NCI-H2107 treated with DMSO at 0.1 percent for 48 hours (cell line): ENCODE measurements around the gene VPS37C.
A peak's percentile ranks its signal among the peaks of the same experiment; 100 is the strongest.

ENCODE experiments used
- DNase-seq: peaks from one replicate; lab custom pipeline; 2025; ENCODE audit not compliant: unreplicated experiment; lab: John Stamatoyannopoulos, UW

VPS37C gene

GRCh38 chr11:61155741-61156140, 5.5 kb downstream of the VPS37C start:
- DNase-seq = no peak

GRCh38 chr11:61155312-61155711, 5.9 kb downstream of the VPS37C start:
- no peak for DNase-seq

GRCh38 chr11:61154528-61154927, 6.7 kb downstream of the VPS37C start:
- no peak for DNase-seq

- DNase-seq = no peak
Measured at GRCh38 chr11:61153593-61154095, 7.6 kb downstream of the VPS37C start.

GRCh38 chr11:61152816-61153592, 8.2 kb downstream of the VPS37C start:
- DNase-seq = no peak

GRCh38 chr11:61151545-61152252, 9.5 kb downstream of the VPS37C start:
- no peak for DNase-seq

GRCh38 chr11:61150706-61151544, 10.3 kb downstream of the VPS37C start:
- no peak for DNase-seq

GRCh38 chr11:61149624-61150615, 11.3 kb downstream of the VPS37C start:
- DNase-seq = no peak

- DNase-seq = peak; percentile 67
Measured at GRCh38 chr11:61147791-61148620, 13.2 kb downstream of the VPS37C start.

- DNase-seq = no peak
Measured at GRCh38 chr11:61147271-61147670, 14.0 kb downstream of the VPS37C start.

GRCh38 chr11:61146416-61146815, 14.8 kb downstream of the VPS37C start:
- DNase-seq = no peak

- no peak for DNase-seq
Measured at GRCh38 chr11:61145228-61146005, 15.8 kb downstream of the VPS37C start.

GRCh38 chr11:61144511-61145179, 16.6 kb downstream of the VPS37C start:
- DNase-seq = no peak

- DNase-seq = no peak
Measured at GRCh38 chr11:61142424-61142823, 18.8 kb downstream of the VPS37C start.

- DNase-seq = peak; percentile 77
Measured at GRCh38 chr11:61141601-61142028, 19.6 kb downstream of the VPS37C start.

GRCh38 chr11:61140416-61140815, 20.8 kb downstream of the VPS37C start:
- DNase-seq = no peak

GRCh38 chr11:61139387-61139786, 21.8 kb downstream of the VPS37C start:
- DNase-seq = no peak

- peak; percentile 14 for DNase-seq
Measured at GRCh38 chr11:61138935-61139334, 22.3 kb downstream of the VPS37C start.
